ENCODE measurements around the gene DUOX2.

Gene DUOX2

DNA sequence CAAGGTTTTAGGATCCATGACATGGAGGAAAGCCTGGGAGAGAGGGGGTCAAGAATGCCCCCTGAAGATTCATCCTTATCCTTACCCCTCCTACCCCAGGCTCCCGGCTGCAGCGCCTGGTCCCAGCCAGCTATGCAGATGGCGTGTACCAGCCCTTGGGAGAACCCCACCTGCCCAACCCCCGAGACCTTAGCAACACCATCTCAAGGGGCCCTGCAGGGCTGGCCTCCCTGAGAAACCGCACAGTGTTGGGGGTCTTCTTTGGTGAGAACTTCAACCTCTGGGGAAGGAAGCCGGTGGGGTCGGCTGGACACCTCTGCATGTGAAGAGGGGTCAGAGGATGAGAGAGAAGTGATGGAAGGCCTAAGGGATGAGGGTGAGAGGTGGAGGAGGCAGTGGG is 20.1 kb upstream of the DUOX2 start:
- no peak overlapping the region for H3K27ac ChIP-seq (ENCODE audit: low read depth, low read length, poor library complexity, severe bottlenecking)
- H3K9me2 ChIP-seq (ENCODE audit: low read depth, low read length): no peaks in the 10 kb centered on the region
- H3F3A ChIP-seq (ENCODE audit: insufficient read depth, low read length): no peaks in the 10 kb centered on the region
- no peaks in the 10 kb centered on the region for H3K4me1 ChIP-seq (ENCODE audit: insufficient read depth, low read length, severe bottlenecking)
- H3K4me3 ChIP-seq (ENCODE audit: low read depth, low read length, poor library complexity, severe bottlenecking): no peak overlapping the region
- no peak overlapping the region for H3K4me2 ChIP-seq (ENCODE audit: low read length)
- H3K79me2 ChIP-seq (ENCODE audit: insufficient read depth, low read length): no peaks in the 10 kb centered on the region
- no peaks in the 10 kb centered on the region for H3K9me3 ChIP-seq (ENCODE audit: low read length)
- no peak overlapping the region for H3K9ac ChIP-seq (ENCODE audit: low read length)
- TF ChIP-seq, protein P1, sequence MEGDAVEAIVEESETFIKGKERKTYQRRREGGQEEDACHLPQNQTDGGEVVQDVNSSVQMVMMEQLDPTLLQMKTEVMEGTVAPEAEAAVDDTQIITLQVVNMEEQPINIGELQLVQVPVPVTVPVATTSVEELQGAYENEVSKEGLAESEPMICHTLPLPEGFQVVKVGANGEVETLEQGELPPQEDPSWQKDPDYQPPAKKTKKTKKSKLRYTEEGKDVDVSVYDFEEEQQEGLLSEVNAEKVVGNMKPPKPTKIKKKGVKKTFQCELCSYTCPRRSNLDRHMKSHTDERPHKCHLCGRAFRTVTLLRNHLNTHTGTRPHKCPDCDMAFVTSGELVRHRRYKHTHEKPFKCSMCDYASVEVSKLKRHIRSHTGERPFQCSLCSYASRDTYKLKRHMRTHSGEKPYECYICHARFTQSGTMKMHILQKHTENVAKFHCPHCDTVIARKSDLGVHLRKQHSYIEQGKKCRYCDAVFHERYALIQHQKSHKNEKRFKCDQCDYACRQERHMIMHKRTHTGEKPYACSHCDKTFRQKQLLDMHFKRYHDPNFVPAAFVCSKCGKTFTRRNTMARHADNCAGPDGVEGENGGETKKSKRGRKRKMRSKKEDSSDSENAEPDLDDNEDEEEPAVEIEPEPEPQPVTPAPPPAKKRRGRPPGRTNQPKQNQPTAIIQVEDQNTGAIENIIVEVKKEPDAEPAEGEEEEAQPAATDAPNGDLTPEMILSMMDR (IDR thresholded peaks at IDR 0.05; ENCODE audit: low read length): no peak
- no peak for TF ChIP-seq EZH2 (IDR thresholded peaks at IDR 0.05; ENCODE audit: borderline replicate concordance, low read length)
- H3K27me3 ChIP-seq (ENCODE audit: insufficient read depth, low read length): peaks cover 4% of the 10 kb centered on the region; the same call in 1 of the 2 replicates
- H2AFZ ChIP-seq (ENCODE audit: low read length): no peak overlapping the region
- H4K20me1 ChIP-seq (ENCODE audit: insufficient read depth, low read length): no peaks in the 10 kb centered on the region
- no peaks in the 10 kb centered on the region for H3K36me3 ChIP-seq (ENCODE audit: insufficient read depth, low read length)

DNA sequence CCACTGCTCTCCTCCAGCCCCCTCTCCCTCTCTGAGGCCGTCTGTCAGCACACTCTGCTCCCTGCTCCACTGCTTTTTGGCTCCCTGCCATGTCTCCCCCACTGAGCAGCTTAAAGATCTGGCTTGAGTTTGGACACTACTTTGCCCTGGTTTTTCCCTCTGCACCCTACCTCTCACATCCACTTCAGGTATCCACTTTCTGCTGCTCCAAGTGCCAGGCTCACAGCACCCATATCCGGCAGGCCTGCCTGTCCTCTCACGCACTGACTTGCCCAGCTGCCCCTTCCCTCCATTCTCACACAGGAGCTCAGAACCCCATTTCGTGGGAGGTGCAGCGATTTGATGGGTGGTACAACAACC is 19.6 kb upstream of the DUOX2 start:
- H3K36me3 ChIP-seq (ENCODE audit: insufficient read depth, low read length): no peaks in the 10 kb centered on the region
- H3K27ac ChIP-seq (ENCODE audit: low read depth, low read length, poor library complexity, severe bottlenecking): no peak overlapping the region

DNA sequence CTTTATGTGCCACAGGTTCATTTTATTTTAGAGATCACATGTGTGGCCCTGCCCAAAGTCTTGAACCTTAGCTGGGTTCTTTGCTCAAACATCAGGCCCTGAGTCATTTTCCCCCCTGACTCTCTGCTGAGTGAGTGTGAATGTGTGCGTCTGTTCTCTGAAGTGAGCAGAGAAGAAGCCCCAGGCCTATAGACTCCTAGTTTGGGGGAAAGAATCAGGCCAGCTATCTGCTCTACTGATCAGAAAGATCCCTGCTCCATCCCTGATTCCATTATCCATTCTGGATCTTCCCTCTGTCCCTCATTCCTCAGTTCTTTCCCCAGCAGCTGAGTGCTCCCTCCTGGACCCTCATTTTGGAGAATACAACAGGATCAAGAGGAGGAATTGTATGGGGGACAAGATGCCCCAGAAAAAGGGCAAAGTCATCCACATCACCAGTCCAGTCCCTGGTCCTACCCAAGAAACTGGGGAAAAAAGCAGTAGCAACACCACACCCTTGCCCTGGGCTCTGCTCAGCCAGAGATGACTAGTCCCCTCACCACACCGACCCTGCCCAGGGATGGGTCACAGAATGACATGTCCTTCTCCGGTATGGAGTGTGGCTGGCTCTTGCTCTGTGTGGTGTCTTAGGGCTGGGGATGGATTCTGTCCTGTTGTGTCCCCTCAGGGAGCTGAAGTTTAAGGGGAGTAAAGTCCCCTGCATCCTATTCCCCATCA is 19.0 kb upstream of the DUOX2 start:
- no peak overlapping the region for H3K27ac ChIP-seq (ENCODE audit: low read depth, low read length, poor library complexity, severe bottlenecking)
- H3K9me2 ChIP-seq (ENCODE audit: low read depth, low read length): no peaks in the 10 kb centered on the region
- no peak overlapping the region for H3K9ac ChIP-seq (ENCODE audit: low read length)
- H3K27me3 ChIP-seq (ENCODE audit: insufficient read depth, low read length): peaks cover 4% of the 10 kb centered on the region; the same call in 1 of the 2 replicates
- H3K4me3 ChIP-seq (ENCODE audit: low read depth, low read length, poor library complexity, severe bottlenecking): no peak overlapping the region
- H3K36me3 ChIP-seq (ENCODE audit: insufficient read depth, low read length): no peaks in the 10 kb centered on the region
- no peak overlapping the region for H2AFZ ChIP-seq (ENCODE audit: low read length)
- no peaks in the 10 kb centered on the region for H4K20me1 ChIP-seq (ENCODE audit: insufficient read depth, low read length)
- no peak overlapping the region for H3K4me2 ChIP-seq (ENCODE audit: low read length)
- H3K4me1 ChIP-seq (ENCODE audit: insufficient read depth, low read length, severe bottlenecking): no peaks in the 10 kb centered on the region
- no peak for TF ChIP-seq EZH2 (IDR thresholded peaks at IDR 0.05; ENCODE audit: borderline replicate concordance, low read length)
- TF ChIP-seq, protein P1 (IDR thresholded peaks at IDR 0.05; ENCODE audit: low read length): no peak
- no peaks in the 10 kb centered on the region for H3K79me2 ChIP-seq (ENCODE audit: insufficient read depth, low read length)
- H3K9me3 ChIP-seq (ENCODE audit: low read length): no peaks in the 10 kb centered on the region
- H3F3A ChIP-seq (ENCODE audit: insufficient read depth, low read length): no peaks in the 10 kb centered on the region

More for the DNA sequence above, 19.6 kb upstream of the DUOX2 start:
- H3K9me3 ChIP-seq (ENCODE audit: low read length): no peaks in the 10 kb centered on the region
- no peaks in the 10 kb centered on the region for H3K79me2 ChIP-seq (ENCODE audit: insufficient read depth, low read length)
- peaks cover 4% of the 10 kb centered on the region; the same call in 1 of the 2 replicates for H3K27me3 ChIP-seq (ENCODE audit: insufficient read depth, low read length)
- H3K9ac ChIP-seq (ENCODE audit: low read length): no peak overlapping the region
- TF ChIP-seq, protein P1 (IDR thresholded peaks at IDR 0.05; ENCODE audit: low read length): no peak
- no peak for TF ChIP-seq EZH2 (IDR thresholded peaks at IDR 0.05; ENCODE audit: borderline replicate concordance, low read length)
- H4K20me1 ChIP-seq (ENCODE audit: insufficient read depth, low read length): no peaks in the 10 kb centered on the region
- no peak overlapping the region for H3K4me2 ChIP-seq (ENCODE audit: low read length)
- no peaks in the 10 kb centered on the region for H3K9me2 ChIP-seq (ENCODE audit: low read depth, low read length)
- no peak overlapping the region for H3K4me3 ChIP-seq (ENCODE audit: low read depth, low read length, poor library complexity, severe bottlenecking)
- no peaks in the 10 kb centered on the region for H3K4me1 ChIP-seq (ENCODE audit: insufficient read depth, low read length, severe bottlenecking)
- H3F3A ChIP-seq (ENCODE audit: insufficient read depth, low read length): no peaks in the 10 kb centered on the region
- H2AFZ ChIP-seq (ENCODE audit: low read length): no peak overlapping the region

All from OCI-LY1 (cell line).